Astrocyte of the hippocampus (primary cell): ENCODE measurements around the gene COX14.
"Not testable (repeated sequence)": the region's sequence is repeated elsewhere in the genome, so short reads cannot be mapped to it uniquely, and the experiment has no call there.

Experiments
- DNase-seq: peaks from one replicate; pipeline ENCODE4 v3.0.0; 2011; ENCODE audit warnings: low read depth, low spot score

The COX14 gene

GRCh38 chr12:50154947-50155346 is 42.9 kb downstream of the COX14 start:
- not testable (repeated sequence) for DNase-seq

- DNase-seq, result no peak
Observed at GRCh38 chr12:50156641-50157040, 44.6 kb downstream of the COX14 start.

DNA sequence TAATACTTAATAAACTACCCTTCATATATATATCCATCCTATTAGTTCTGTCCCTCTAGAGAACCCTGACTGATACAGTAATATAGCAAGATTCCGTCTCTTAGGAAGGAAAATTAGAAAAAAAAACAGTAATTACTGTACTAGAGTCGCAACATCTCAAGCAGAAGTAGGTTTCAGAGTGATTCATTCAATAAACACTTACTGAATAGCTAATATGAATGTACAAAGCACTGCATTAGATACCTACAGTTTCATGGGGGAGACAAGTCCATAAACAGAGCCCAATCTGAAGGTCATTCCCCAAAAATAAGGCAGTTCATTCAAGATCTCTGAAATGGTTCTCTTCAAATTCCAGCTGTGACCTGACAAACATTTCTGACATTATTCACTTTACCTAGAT is 45.2 kb downstream of the COX14 start:
- DNase-seq, result peak; percentile 38

DNA sequence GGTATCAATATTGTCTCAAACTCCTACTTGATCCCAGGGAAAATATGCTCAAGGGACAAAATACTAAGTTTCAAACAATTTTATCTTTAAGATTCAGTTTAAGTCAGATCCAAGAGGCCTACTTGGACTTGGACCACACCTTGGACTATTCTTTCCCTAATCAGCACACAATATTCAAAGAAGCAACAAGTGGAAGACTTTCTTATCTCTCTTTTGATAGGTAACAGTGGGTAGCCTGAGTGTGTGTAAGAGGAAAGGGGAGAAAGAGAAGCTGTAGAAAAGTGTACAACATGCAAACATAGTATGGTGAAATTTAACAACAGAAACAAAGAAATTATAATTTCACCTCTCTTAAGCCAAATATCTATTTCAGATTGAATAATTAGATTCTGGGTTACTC is 48.6 kb downstream of the COX14 start:
- no peak for DNase-seq

DNA sequence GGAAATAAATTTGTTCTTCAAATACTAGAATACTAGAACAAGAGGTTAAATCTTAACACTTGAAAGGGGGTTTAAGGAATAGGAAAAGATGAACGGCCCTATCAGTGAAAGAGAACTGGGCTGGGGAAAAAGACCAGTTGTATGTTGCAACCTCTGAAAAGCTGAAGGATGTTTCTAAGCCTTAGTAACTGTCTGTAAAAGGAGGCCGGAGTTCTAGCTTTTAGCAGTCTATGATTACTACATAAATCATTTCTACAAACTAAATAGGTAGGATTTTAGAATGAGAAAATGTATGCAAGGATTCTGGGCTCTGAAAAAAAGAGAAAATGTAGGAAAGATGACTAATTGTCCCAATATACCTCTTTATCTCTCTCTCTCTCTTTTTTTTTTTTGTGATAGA is 50.2 kb downstream of the COX14 start:
- no peak for DNase-seq

DNA sequence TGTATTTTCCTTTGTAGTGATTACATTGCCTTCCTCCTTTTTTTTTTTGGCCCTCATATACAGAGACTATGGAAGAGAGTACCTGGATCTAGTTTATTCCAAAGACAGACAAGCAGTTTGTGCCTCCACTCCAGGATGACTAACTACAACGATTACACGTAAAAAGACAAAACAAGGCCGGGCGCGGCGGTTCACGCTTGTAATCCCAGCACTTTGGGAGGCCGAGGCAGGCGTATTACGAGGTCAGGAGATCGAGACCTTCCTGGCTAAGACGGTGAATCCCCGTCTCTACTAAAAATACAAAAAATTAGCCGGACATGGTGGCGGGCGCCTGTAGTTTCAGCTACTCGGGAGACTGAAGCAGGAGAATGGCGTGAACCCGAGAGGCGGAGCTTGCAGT is 52.9 kb downstream of the COX14 start:
- DNase-seq, result no peak

DNA sequence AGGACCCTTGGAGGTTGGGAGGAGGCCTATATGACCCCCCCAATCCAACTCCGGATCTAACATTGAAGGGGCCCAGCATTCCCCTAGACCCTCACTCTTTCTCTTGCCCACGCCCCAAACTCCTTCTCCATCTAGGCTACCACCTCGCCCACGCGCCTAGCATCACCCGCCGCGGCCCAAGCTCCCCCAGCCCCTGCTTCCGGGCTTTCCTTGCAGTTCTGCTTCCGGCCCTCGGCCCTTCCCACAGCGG is 54.7 kb downstream of the COX14 start:
- DNase-seq, result no peak

DNA sequence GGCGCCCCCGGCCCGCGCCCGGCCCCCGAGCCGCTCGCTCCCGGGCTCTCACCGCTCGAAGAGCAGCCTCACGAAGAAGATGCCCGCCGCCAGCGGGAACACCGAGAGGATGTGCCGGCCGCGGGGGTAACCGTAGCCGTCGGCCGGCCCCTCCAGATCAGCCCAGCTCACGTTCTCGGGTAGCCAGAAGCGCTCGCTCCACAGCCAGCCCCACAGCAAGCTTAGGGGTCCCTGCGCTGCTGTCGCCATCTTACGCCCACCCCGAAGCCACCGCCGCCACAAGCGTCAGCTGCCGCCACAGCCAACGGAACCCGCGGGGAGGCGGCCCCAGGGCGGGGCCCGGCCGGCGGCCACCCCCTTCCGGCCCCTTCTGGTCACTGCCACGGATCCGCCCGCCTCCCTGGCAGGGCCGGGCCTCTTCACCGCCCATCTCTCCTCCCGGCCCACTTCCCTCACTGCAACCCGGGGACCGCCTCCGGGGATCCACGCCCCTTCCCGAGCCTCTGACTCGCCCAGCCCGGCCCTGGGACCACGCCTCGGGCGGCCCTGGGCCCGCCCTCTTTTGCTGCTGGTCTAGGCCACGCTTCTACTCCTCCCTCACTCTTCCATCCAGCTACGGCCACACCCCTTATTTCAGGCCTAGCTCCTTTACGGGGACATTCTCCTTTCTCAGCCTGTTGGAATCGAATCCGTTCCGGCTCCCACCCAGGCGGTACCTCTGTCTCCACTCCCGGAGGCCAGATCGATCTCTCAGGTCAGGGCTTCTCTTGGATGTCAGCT is 55.2 kb downstream of the COX14 start, which contains the start of gene CERS5:
Gene CERS5, minus strand, starts transcription at position 321 of the 780 bp plus-strand sequence. Its CDS starts 72 bp downstream, at position 249.
- peak; percentile 100 for DNase-seq
